Keratinocyte (primary cell): ENCODE measurements around the gene BCAS3. TPM values are rescaled to one million over a fixed set of nuclear protein-coding genes. Genes with fewer than 3 reads are reported as not detected.

Experiments used
- DNase-seq: peaks from one replicate; pipeline ENCODE4 v3.0.0-alpha.2; 2011; ENCODE audit warnings: low read depth, missing footprints, low spot score
- FAIRE-seq: peaks from 2 replicates; lab custom pipeline; 2011; peaks lifted over from hg19 to GRCh38; lab: Jason Lieb, UNC
- H2AFZ ChIP-seq: 2 replicates; pipeline ENCODE4 v1.6.0; 2012; ENCODE audit warnings: low read length, control low read depth, inconsistent platforms; ENCODE audit not compliant: control insufficient read depth
- H3K27ac ChIP-seq: 2 replicates; pipeline ENCODE4 v1.5.1; 2011; ENCODE audit warnings: low read length; ENCODE audit not compliant: control insufficient read depth, insufficient read depth
- H3K27me3 ChIP-seq: 3 replicates; pipeline ENCODE4 v1.6.0; 2011; ENCODE audit warnings: low read length; ENCODE audit not compliant: control insufficient read depth, insufficient read depth; ENCODE audit errors: extremely low read depth
- H3K36me3 ChIP-seq, 2 experiments: 2 replicates in 1 of 2; 3 replicates in 1 of 2; pipeline ENCODE4 v1.5.1; 2011; ENCODE audit warnings: low read length in 2 of 2, mild to moderate bottlenecking in 1 of 2; ENCODE audit not compliant: control insufficient read depth in 2 of 2, insufficient read depth in 2 of 2; ENCODE audit errors: extremely low read depth in 1 of 2
- H3K4me1 ChIP-seq: 3 replicates; pipeline ENCODE4 v1.5.1; 2011; ENCODE audit warnings: low read length; ENCODE audit not compliant: control insufficient read depth, insufficient read depth; ENCODE audit errors: extremely low read depth
- H3K4me2 ChIP-seq: 3 replicates; pipeline ENCODE4 v1.6.0; 2011; ENCODE audit warnings: low read depth, low read length; ENCODE audit not compliant: control insufficient read depth, insufficient read depth; ENCODE audit errors: extremely low read depth
- H3K4me3 ChIP-seq, 3 experiments: fragments of 200-600 bp in 1 of 3; sonication (generic) in 1 of 3; 2 replicates in 2 of 3; 3 replicates in 1 of 3; pipeline ENCODE4 v1.5.1; 2011 to 2016; ENCODE audit warnings: low read length in 3 of 3, mild to moderate bottlenecking in 3 of 3, control low read depth in 2 of 3, inconsistent platforms in 1 of 3, low read depth in 1 of 3, mixed read lengths in 1 of 3, mixed run types in 1 of 3, moderate library complexity in 1 of 3; ENCODE audit not compliant: control insufficient read depth in 2 of 3, insufficient read depth in 2 of 3; ENCODE audit errors: extremely low read depth in 1 of 3
- H3K79me2 ChIP-seq: 2 replicates; pipeline ENCODE4 v1.6.0; 2012; ENCODE audit warnings: low read length; ENCODE audit not compliant: control insufficient read depth, insufficient read depth
- H3K9ac ChIP-seq: 3 replicates; pipeline ENCODE4 v1.6.0; 2011; ENCODE audit warnings: low read length; ENCODE audit not compliant: control insufficient read depth, insufficient read depth; ENCODE audit errors: extremely low read depth
- H3K9me1 ChIP-seq: 3 replicates; pipeline ENCODE4 v1.6.0; 2011; ENCODE audit warnings: low read length; ENCODE audit not compliant: control insufficient read depth, insufficient read depth; ENCODE audit errors: extremely low read depth
- H3K9me3 ChIP-seq: 2 replicates; pipeline ENCODE4 v1.5.1; 2012; ENCODE audit warnings: low read depth, low read length; ENCODE audit not compliant: control insufficient read depth
- H4K20me1 ChIP-seq: 3 replicates; pipeline ENCODE4 v1.6.0; 2011; ENCODE audit warnings: low read length; ENCODE audit not compliant: control insufficient read depth, insufficient read depth; ENCODE audit errors: extremely low read depth
- EZH2 ChIP-seq: IDR thresholded peaks from one replicate; pipeline ENCODE4 v1.6.1; 2012; ENCODE audit warnings: inconsistent platforms, mild to moderate bottlenecking, low read length, moderate library complexity
- dilution Hi-C: fragments of 300-500 bp; cut with MboI; formaldehyde crosslinking; loops from one replicate; pipeline ENCODE4 v1.7.0; 2020; ENCODE audit warnings: low sequenced_read_pairs; ENCODE audit not compliant: extremely low pct_ligation_motif_present
- polyA plus RNA-seq, 5 experiments: library from polyadenylated mRNA; depleted of rRNA in 3 of 5; stranded (reverse) in 3 of 5; stranded (forward) in 1 of 5; unstranded in 1 of 5; fragments of >200 nt; gene quantifications; 1 replicate in 1 of 5; 2 replicates in 3 of 5; 3 replicates in 1 of 5; pipeline versions ENCODE4 v1.2.1 to v1.2.3, GENCODE V29; 2011 to 2012; ENCODE audit warnings: missing spikeins in 2 of 5, low read depth in 1 of 5, low replicate concordance in 1 of 5
- TF ChIP-seq, protein P1 (sequence below), 3 experiments: IDR thresholded peaks in 1 of 3; conservative IDR thresholded peaks in 1 of 3; optimal IDR thresholded peaks in 1 of 3; 2 replicates in 2 of 3; 3 replicates in 1 of 3; pipeline versions ENCODE3 to v1.5.1; 2011; ENCODE audit warnings: low read length in 3 of 3, mild to moderate bottlenecking in 3 of 3, moderate library complexity in 2 of 3, control low read depth in 1 of 3, inconsistent platforms in 1 of 3; ENCODE audit not compliant: insufficient read depth in 2 of 3; ENCODE audit errors: extremely low read depth in 1 of 3

The BCAS3 gene
- polyA plus RNA-seq, 1 donor (not counting 4 experiments of a cell fraction or from before 2014, with no cell fraction given) = 11.8 TPM

DNA sequence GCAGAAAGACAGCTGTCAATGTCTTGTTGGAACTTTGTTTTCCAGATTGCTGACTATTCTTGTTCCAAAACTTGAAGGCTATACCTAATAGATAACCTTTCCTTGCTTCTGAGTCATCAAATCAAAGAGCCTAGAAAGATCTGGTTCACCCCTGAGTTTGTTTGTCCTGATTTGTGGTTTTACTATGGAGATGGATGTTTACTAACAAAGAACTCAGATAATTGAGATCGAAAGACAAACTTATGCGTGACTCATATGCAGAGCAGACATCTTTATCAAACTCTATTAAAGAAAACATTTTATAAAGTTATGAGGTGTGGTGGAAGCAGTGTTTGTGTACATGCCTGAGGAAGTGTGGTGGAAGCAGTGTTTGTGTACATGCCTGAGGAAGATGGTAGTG, 410.9 kb downstream of the BCAS3 start:
- Histone ChIP-seq H3K9me1 (no peaks in the 10 kb centered on the region), H3K27ac (no peak overlapping the region), H2AFZ (no peak overlapping the region), H3K27me3 (no peaks in the 10 kb centered on the region), H3K79me2 (no peaks in the 10 kb centered on the region), H3K4me2 (no peak overlapping the region), H3K9ac (no peak overlapping the region), H4K20me1 (no peaks in the 10 kb centered on the region), H3K4me1 (no peaks in the 10 kb centered on the region), H3K36me3 (no peaks in the 10 kb centered on the region), H3K9me3 (no peaks in the 10 kb centered on the region), H3K4me3 (no peak overlapping the region)
- dilution Hi-C loops = no loop called here
- TF ChIP-seq, protein P1, sequence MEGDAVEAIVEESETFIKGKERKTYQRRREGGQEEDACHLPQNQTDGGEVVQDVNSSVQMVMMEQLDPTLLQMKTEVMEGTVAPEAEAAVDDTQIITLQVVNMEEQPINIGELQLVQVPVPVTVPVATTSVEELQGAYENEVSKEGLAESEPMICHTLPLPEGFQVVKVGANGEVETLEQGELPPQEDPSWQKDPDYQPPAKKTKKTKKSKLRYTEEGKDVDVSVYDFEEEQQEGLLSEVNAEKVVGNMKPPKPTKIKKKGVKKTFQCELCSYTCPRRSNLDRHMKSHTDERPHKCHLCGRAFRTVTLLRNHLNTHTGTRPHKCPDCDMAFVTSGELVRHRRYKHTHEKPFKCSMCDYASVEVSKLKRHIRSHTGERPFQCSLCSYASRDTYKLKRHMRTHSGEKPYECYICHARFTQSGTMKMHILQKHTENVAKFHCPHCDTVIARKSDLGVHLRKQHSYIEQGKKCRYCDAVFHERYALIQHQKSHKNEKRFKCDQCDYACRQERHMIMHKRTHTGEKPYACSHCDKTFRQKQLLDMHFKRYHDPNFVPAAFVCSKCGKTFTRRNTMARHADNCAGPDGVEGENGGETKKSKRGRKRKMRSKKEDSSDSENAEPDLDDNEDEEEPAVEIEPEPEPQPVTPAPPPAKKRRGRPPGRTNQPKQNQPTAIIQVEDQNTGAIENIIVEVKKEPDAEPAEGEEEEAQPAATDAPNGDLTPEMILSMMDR (optimal IDR thresholded peaks at IDR 0.05 in 1 of 3, IDR thresholded peaks at IDR 0.05 in 1 of 3, conservative IDR thresholded peaks at IDR 0.05 in 1 of 3; ENCODE audit: extremely low read depth in 1 of 3, insufficient read depth in 2 of 3, low read length in 3 of 3) = no peak
- TF ChIP-seq EZH2 = no peak
- FAIRE-seq = no peak
- no peak for DNase-seq

DNA sequence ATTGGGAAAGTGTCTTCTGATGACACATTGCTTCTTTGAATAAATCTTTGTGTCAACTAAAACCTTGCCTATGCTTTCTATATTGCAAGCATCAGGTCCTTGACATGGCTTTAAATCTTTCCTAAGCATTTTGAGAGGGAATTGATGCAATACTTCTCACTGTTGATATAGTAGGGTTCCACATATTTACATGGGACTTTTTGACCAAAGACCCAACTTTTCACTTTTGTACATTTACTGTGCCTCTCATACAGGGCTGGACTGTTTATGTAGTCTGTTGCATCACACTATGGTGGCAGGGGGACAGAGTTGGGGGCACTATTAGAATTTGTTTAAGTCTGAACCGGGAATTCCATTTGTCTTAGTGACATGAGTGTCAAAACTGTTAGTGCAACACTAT, 413.4 kb downstream of the BCAS3 start:
- Histone ChIP-seq H3K27me3 (no peaks in the 10 kb centered on the region), H3K9ac (no peak overlapping the region), H3K36me3 (no peaks in the 10 kb centered on the region), H4K20me1 (no peaks in the 10 kb centered on the region), H3K4me1 (no peaks in the 10 kb centered on the region), H3K27ac (no peak overlapping the region), H3K4me3 (no peak overlapping the region), H3K9me3 (no peaks in the 10 kb centered on the region), H3K79me2 (no peaks in the 10 kb centered on the region), H3K9me1 (no peaks in the 10 kb centered on the region), H3K4me2 (no peak overlapping the region), H2AFZ (no peak overlapping the region)
- no peak for DNase-seq
- no peak for TF ChIP-seq EZH2
- TF ChIP-seq, protein P1 (optimal IDR thresholded peaks at IDR 0.05 in 1 of 3, IDR thresholded peaks at IDR 0.05 in 1 of 3, conservative IDR thresholded peaks at IDR 0.05 in 1 of 3; ENCODE audit: extremely low read depth in 1 of 3, insufficient read depth in 2 of 3, low read length in 3 of 3) = no peak
- dilution Hi-C loops = no loop called here
- no peak for FAIRE-seq
